C4-2B (cell line): ENCODE measurements around the gene USP48.
A peak's percentile ranks its signal among the peaks of the same experiment; 100 is the strongest.

ENCODE experiments used
- H3K27ac ChIP-seq: fragments of 450-650 bp; 2 replicates; pipeline ENCODE4 v1.5.1; 2017
- ZFX ChIP-seq: fragments of 450-650 bp; IDR thresholded peaks from 2 replicates; pipeline ENCODE4 v1.6.1; 2017
- TF ChIP-seq, protein P1 (sequence below): fragments of 450-650 bp; conservative IDR thresholded peaks from 2 replicates; pipeline ENCODE4 v1.5.1; 2017; ENCODE audit warnings: mild to moderate bottlenecking

Gene USP48

GRCh38 chr1:21813542-21813941, 30.6 kb upstream of the USP48 start:
- H3K27ac ChIP-seq: no peak overlapping the region
- no peak for TF ChIP-seq ZFX
- TF ChIP-seq, protein P1, sequence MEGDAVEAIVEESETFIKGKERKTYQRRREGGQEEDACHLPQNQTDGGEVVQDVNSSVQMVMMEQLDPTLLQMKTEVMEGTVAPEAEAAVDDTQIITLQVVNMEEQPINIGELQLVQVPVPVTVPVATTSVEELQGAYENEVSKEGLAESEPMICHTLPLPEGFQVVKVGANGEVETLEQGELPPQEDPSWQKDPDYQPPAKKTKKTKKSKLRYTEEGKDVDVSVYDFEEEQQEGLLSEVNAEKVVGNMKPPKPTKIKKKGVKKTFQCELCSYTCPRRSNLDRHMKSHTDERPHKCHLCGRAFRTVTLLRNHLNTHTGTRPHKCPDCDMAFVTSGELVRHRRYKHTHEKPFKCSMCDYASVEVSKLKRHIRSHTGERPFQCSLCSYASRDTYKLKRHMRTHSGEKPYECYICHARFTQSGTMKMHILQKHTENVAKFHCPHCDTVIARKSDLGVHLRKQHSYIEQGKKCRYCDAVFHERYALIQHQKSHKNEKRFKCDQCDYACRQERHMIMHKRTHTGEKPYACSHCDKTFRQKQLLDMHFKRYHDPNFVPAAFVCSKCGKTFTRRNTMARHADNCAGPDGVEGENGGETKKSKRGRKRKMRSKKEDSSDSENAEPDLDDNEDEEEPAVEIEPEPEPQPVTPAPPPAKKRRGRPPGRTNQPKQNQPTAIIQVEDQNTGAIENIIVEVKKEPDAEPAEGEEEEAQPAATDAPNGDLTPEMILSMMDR: no peak

DNA sequence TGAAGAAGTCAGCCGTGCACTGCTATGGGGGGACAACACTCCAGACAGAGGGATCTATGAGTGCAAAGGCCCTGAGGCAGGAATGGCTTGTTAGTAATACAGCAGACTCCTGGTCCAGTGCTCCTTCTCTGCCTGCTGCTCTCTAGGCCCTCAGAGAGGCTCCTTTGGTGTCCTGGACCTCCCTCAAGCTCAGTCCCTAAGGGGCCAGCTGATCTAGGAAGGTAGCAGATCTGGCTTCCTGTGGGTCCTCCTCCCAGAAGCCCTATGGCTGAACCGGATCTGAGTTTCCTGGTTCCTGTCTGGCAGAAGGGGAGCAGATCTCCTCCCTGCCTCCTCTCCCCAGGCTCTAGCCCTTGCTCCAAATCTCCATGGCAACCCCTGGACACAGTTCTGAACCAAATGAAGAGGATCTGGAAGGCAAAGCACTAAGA, 28.9 kb upstream of the USP48 start, which contains the start of gene LDLRAD2:
TSS of gene LDLRAD2 (plus strand) at position 391 of the 431 bp plus-strand sequence. CDS start 187 bp downstream, outside the sequence.
- TF ChIP-seq ZFX: no peak
- TF ChIP-seq, protein P1: no peak
- peak within 1 kb of the TSS; percentile 49 for H3K27ac ChIP-seq

DNA sequence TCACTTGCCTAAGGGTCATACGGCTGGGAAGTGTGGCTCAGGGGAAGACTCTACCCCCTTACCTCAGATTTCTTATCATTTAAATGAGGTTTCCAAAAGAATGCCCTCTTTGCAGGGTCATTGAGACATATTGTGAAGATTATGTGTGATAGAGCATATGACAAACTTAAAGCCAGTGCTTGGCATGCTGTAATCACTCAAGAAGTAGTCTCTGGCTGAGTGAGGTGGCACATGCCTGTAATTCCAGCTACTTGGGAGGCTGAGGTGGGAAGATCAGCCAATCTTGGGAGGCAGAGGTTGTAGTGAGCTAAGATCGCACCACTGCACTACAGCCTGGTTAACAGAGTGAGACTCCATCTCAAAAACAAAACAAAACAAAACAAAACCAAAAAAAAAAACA, 21.6 kb upstream of the USP48 start:
- TF ChIP-seq, protein P1: no peak
- no peak for TF ChIP-seq ZFX
- no peak overlapping the region for H3K27ac ChIP-seq

DNA sequence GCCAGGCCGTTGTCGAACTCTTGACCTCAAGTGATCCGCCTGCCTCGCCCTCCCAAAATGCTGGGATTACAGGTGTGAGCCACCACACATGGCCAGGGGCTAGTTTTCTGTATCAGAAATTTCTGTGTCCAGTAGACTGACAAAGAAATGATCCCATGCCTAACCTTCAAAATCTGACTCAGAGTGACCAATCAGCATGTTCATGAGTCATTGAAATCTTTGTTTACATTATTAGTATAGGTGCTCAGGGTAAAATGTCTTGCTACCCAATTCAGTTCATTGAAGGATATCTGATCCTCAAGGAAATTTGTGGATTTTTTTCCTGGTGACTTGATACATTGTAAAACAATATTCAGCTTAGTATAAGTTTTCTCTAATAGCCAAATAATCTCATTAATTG, 18.2 kb upstream of the USP48 start:
- TF ChIP-seq, protein P1: no peak
- no peak for TF ChIP-seq ZFX
- no peak overlapping the region for H3K27ac ChIP-seq

GRCh38 chr1:21799730-21800129, 16.8 kb upstream of the USP48 start:
- TF ChIP-seq, protein P1: no peak
- TF ChIP-seq ZFX: no peak
- no peak overlapping the region for H3K27ac ChIP-seq

DNA sequence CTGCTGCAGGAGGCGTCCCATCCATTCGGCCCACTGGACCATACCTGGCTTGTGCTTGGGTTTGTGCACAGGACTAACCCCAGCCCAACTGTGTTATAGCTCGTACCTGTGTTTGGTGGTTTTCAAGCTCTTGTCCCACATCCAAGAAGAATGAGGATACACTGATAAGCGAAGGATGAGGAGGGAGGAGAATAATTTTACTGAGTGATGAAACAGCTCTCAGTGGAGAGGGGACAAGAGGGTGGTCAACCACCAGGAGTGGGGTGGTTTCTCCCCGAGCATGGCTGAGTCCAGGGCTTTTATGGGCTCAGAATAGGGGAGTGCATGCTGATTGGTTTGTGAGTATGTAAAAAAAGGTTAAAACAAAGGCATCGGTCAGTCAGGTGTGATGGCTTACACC, 12.1 kb upstream of the USP48 start:
- no peak for TF ChIP-seq ZFX
- TF ChIP-seq, protein P1: no peak
- H3K27ac ChIP-seq: no peak overlapping the region

DNA sequence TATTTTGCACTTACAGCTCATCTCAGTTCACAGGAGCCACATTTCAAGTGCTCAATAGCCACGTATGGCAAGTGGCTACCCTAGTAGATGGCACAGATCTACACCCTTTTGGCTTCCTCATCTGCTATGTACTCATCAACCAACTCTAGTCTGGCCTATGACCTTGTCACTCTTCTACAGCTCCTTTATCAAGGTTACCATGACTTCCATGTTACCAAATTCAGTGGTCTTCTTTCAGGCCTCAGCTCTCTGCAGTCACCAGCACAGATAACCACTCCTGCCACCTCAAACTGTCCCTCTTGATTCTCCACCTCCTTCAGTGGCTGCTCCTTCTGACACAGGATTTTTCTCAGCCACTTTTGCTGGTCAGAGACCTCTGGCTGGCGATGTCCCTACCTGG, 11.7 kb upstream of the USP48 start:
- no peak for TF ChIP-seq ZFX
- TF ChIP-seq, protein P1: no peak
- no peak overlapping the region for H3K27ac ChIP-seq
